ENCODE measurements around the gene BANP. TPM values are rescaled to one million over a fixed set of nuclear protein-coding genes. Genes with fewer than 3 reads are reported as not detected.

Gene BANP
- total and polyA plus RNA-seq, 2 of the 8 experiments (the other 6 are each of a cell fraction or from before 2014, with no cell fraction given), result 25.8 to 39.8 TPM

GRCh38 chr16:87945351-87946042, 5.7 kb upstream of the BANP start (continued):
- TF ChIP-seq NANOG (IDR thresholded peaks at IDR 0.05; ENCODE audit: insufficient read depth, low read depth, low read length, poor library complexity, severe bottlenecking) (no peak), YY1 (IDR thresholded peaks at IDR 0.05; ENCODE audit: low read depth, low read length) (0 out of 2 replicates have a peak, but pooled peaks have one; percentile 49), TBP (IDR thresholded peaks at IDR 0.05; ENCODE audit: low read depth, low read length) (peak; percentile 31; the same call in 1 of the 2 replicates), KDM1A (IDR thresholded peaks at IDR 0.05; ENCODE audit: borderline replicate concordance, low read length) (no peak), POLR2A (IDR thresholded peaks at IDR 0.05; ENCODE audit: control extremely low read depth in 1 of 2, low read depth in 2 of 2, low read length in 2 of 2) (no peak), NRF1 (IDR thresholded peaks at IDR 0.05; ENCODE audit: low read depth, low read length) (no peak), SP2 (IDR thresholded peaks at IDR 0.05; ENCODE audit: low read length) (no peak), EGR1 (IDR thresholded peaks at IDR 0.05; ENCODE audit: borderline replicate concordance, low read depth, low read length) (no peak), CTBP2 (IDR thresholded peaks at IDR 0.05; ENCODE audit: borderline replicate concordance, insufficient read depth, insufficient read length, low read length) (no peak), ATF2 (IDR thresholded peaks at IDR 0.05; ENCODE audit: low read length) (0 out of 2 replicates have a peak, but pooled peaks have one; percentile 64), SP1 (IDR thresholded peaks at IDR 0.05; ENCODE audit: low read depth, low read length) (peak; percentile 97), HDAC2 (IDR thresholded peaks at IDR 0.05; ENCODE audit: borderline replicate concordance in 1 of 2, low read depth in 2 of 2, low read length in 2 of 2) (no peak), TEAD4 (IDR thresholded peaks at IDR 0.05; ENCODE audit: low read depth, low read length) (0 out of 2 replicates have a peak, but pooled peaks have one; percentile 36), RBBP5 (IDR thresholded peaks at IDR 0.05; ENCODE audit: borderline replicate concordance, low read depth, low read length) (peak; percentile 97; the same call in 1 of the 2 replicates), TCF12 (IDR thresholded peaks at IDR 0.05; ENCODE audit: low read depth, low read length) (0 out of 2 replicates have a peak, but pooled peaks have one; percentile 17), ZNF274 (IDR thresholded peaks at IDR 0.05; ENCODE audit: borderline replicate concordance, extremely low read depth, low read length) (no peak), JUND (IDR thresholded peaks at IDR 0.05; ENCODE audit: low read length) (no peak), RFX5 (IDR thresholded peaks at IDR 0.05; ENCODE audit: borderline replicate concordance, low read depth, low read length) (no peak), GTF2F1 (IDR thresholded peaks at IDR 0.05; ENCODE audit: borderline replicate concordance, low read depth, low read length) (no peak), KDM5A (IDR thresholded peaks at IDR 0.05; ENCODE audit: low read length) (no peak)
